OCI-LY7 (cell line): ENCODE data around the gene UBE2E1. TPM values are rescaled to one million over a fixed set of nuclear protein-coding genes. Genes with fewer than 3 reads are reported as not detected.
"Not testable (repeated sequence)": the region's sequence is repeated elsewhere in the genome, so short reads cannot be mapped to it uniquely, and the experiment has no call there.

Experiments used
- BruUV-seq: library from RNA; stranded (reverse); fragments of 400-500 nt; replicated peaks from 2 replicates; lab custom pipeline; 2021; lab: Mats Ljungman, UMichigan
- CTCF ChIA-PET: fragments of 300-600 bp; sonication (Branson Sonifier 250); formaldehyde crosslinking; loops from one replicate; lab custom pipeline; 2022; ENCODE audit warnings: antibody characterized with exemption; ENCODE audit not compliant: unreplicated experiment; lab: Charles Lee
- POLR2A ChIA-PET: fragments of 300-600 bp; sonication (Branson Sonifier 250); formaldehyde crosslinking; loops from one replicate; lab custom pipeline; 2022; ENCODE audit warnings: antibody characterized with exemption; lab: Charles Lee
- DNase-seq: peaks from one replicate; pipeline ENCODE4 v3.0.0-alpha.2; 2015; ENCODE audit warnings: low spot score
- H2AFZ ChIP-seq: fragments of 200-600 bp; sonication (generic), shearing (Covaris generic); 2 replicates; pipeline ENCODE4 v1.6.1; 2014; ENCODE audit warnings: mild to moderate bottlenecking, antibody characterized with exemption, low read length, moderate library complexity
- H3K27ac ChIP-seq: fragments of 200-600 bp; sonication (generic); 2 replicates; pipeline ENCODE4 v1.5.1; 2014; ENCODE audit warnings: mixed run types, low read depth, mild to moderate bottlenecking, moderate library complexity, low read length, inconsistent platforms; ENCODE audit not compliant: poor library complexity, severe bottlenecking
- H3K36me3 ChIP-seq: fragments of 200-600 bp; sonication (generic); 2 replicates; pipeline ENCODE4 v1.6.1; 2014; ENCODE audit warnings: mild to moderate bottlenecking, antibody characterized with exemption, low read length, moderate library complexity, mixed read lengths; ENCODE audit not compliant: insufficient read depth
- H3K4me1 ChIP-seq: fragments of 200-600 bp; sonication (generic); 2 replicates; pipeline ENCODE4 v1.5.1; 2014; ENCODE audit warnings: mild to moderate bottlenecking, low read length; ENCODE audit not compliant: insufficient read depth, poor library complexity, severe bottlenecking
- H3K4me2 ChIP-seq: fragments of 200-600 bp; sonication (generic); 2 replicates; pipeline ENCODE4 v1.6.1; 2014; ENCODE audit warnings: mild to moderate bottlenecking, low read length
- H3K4me3 ChIP-seq: fragments of 200-600 bp; sonication (generic); 2 replicates; pipeline ENCODE4 v1.5.1; 2014; ENCODE audit warnings: mild to moderate bottlenecking, low read depth, low read length; ENCODE audit not compliant: poor library complexity, severe bottlenecking
- H3K79me2 ChIP-seq: fragments of 200-600 bp; sonication (generic); 2 replicates; pipeline ENCODE4 v1.6.1; 2016; ENCODE audit warnings: low read depth, mild to moderate bottlenecking, low read length, moderate library complexity, mixed read lengths; ENCODE audit not compliant: insufficient read depth
- H3K9me2 ChIP-seq: fragments of 200-600 bp; sonication (generic); 2 replicates; pipeline ENCODE4 v1.6.1; 2016; ENCODE audit warnings: mild to moderate bottlenecking, low read length, mixed read lengths; ENCODE audit not compliant: insufficient read depth
- H3K9me3 ChIP-seq: fragments of 200-600 bp; sonication (generic); 2 replicates; pipeline ENCODE4 v1.6.1; 2014; ENCODE audit warnings: mild to moderate bottlenecking, mixed run types, low read length, mixed read lengths
- H4K20me1 ChIP-seq: fragments of 200-600 bp; sonication (generic); 2 replicates; pipeline ENCODE4 v1.6.1; 2014; ENCODE audit warnings: mild to moderate bottlenecking, antibody characterized with exemption, low read length, moderate library complexity, mixed read lengths; ENCODE audit not compliant: insufficient read depth
- CTCF ChIP-seq: fragments of 200-600 bp; sonication (generic); conservative IDR thresholded peaks from 2 replicates; pipeline ENCODE4 v1.5.1; 2014; ENCODE audit warnings: mild to moderate bottlenecking, antibody characterized with exemption, low read length, moderate library complexity, mixed read lengths
- EZH2phosphoT487 ChIP-seq: fragments of 200-600 bp; sonication (generic); IDR thresholded peaks from 2 replicates; pipeline ENCODE4 v1.6.1; 2018; ENCODE audit warnings: low read depth, borderline replicate concordance, mild to moderate bottlenecking, mixed run types, antibody characterized with exemption, low read length, moderate library complexity, mixed read lengths
- intact Hi-C: fragments of 100-400 bp; cut with micrococcal nuclease; formaldehyde crosslinking; loops from one replicate; pipeline ENCODE4 v1.10.0; 2022; ENCODE audit not compliant: unreplicated experiment
- total RNA-seq, 2 experiments: library from RNA; depleted of rRNA in 1 of 2; stranded (reverse); fragments of >200 nt in 1 of 2; shearing (Covaris generic) in 1 of 2; gene quantifications; 2 replicates each; pipeline ENCODE4 v1.2.3, GENCODE V29; 2014 to 2022

Gene UBE2E1
- total RNA-seq, 2 experiments from 2014 or later, result 126 to 142 TPM

GRCh38 chr3:23877329-23877980 is 71.7 kb downstream of the UBE2E1 start:
- no peak for DNase-seq
- peaks cover 9% of the 10 kb centered on the region; the same call in 1 of the 2 replicates for H3K79me2 ChIP-seq
- intact Hi-C loops, result no loop called here
- no peak overlapping the region for H3K4me2 ChIP-seq
- no peaks in the 10 kb centered on the region for H3K9me2 ChIP-seq
- no peak for TF ChIP-seq CTCF
- TF ChIP-seq EZH2phosphoT487, result no peak
- ChIA-PET CTCF (interaction anchor here (1.1 kb wide), 1 partner anchor 31 kb away, joined by 5 read pairs; no protein-coding TSS in a partner anchor), POLR2A (interaction anchor here (0.7 to 1.5 kb wide), 4 partner anchors 11 to 29 kb away, joined by 3 to 7 read pairs (median 4); no protein-coding TSS in a partner anchor)
- H2AFZ ChIP-seq, result no peak overlapping the region
- H3K4me3 ChIP-seq, result no peak overlapping the region
- H3K36me3 ChIP-seq, result peaks cover 24% of the 10 kb centered on the region
- no peaks in the 10 kb centered on the region for H3K9me3 ChIP-seq
- no TSS peak for BruUV-seq
- no peaks in the 10 kb centered on the region for H4K20me1 ChIP-seq
- H3K4me1 ChIP-seq, result no peaks in the 10 kb centered on the region
- H3K27ac ChIP-seq, result no peak overlapping the region

- Histone ChIP-seq H4K20me1 (no peaks in the 10 kb centered on the region), H3K9me3 (no peaks in the 10 kb centered on the region), H3K4me1 (no peaks in the 10 kb centered on the region), H3K9me2 (no peaks in the 10 kb centered on the region), H3K27ac (no peak overlapping the region), H3K36me3 (peaks cover 26% of the 10 kb centered on the region), H2AFZ (no peak overlapping the region), H3K4me3 (no peak overlapping the region), H3K4me2 (no peak overlapping the region), H3K79me2 (peaks cover 9% of the 10 kb centered on the region; the same call in 1 of the 2 replicates)
- no peak for DNase-seq
- ChIA-PET CTCF (no interaction called here), POLR2A (interaction anchor here (0.6 to 1.3 kb wide), 4 partner anchors 9 to 37 kb away, joined by 3 to 7 read pairs (median 4); no protein-coding TSS in a partner anchor)
- TF ChIP-seq EZH2phosphoT487 (no peak), CTCF (no peak)
- no TSS peak for BruUV-seq
- intact Hi-C loops, result no loop called here
Measured at GRCh38 chr3:23879485-23879884, 73.7 kb downstream of the UBE2E1 start.

- Histone ChIP-seq H3K9me2 (no peaks in the 10 kb centered on the region), H2AFZ (no peak overlapping the region), H3K4me1 (no peaks in the 10 kb centered on the region), H3K27ac (no peak overlapping the region), H3K9me3 (no peaks in the 10 kb centered on the region), H3K4me2 (no peak overlapping the region), H3K36me3 (peaks cover 26% of the 10 kb centered on the region), H4K20me1 (no peaks in the 10 kb centered on the region), H3K4me3 (no peak overlapping the region), H3K79me2 (no peaks in the 10 kb centered on the region; the same call in 1 of the 2 replicates)
- CTCF ChIA-PET, result no interaction called here
- intact Hi-C loops, result no loop called here
- POLR2A ChIA-PET, result interaction anchor here (1.3 kb wide), 1 partner anchor 8 kb away, joined by 4 read pairs; no protein-coding TSS in a partner anchor
- no peak for DNase-seq
- TF ChIP-seq CTCF (no peak), EZH2phosphoT487 (no peak)
- BruUV-seq, result no TSS peak
Measured at GRCh38 chr3:23880703-23881339, 75.1 kb downstream of the UBE2E1 start.

- H3K9me2 ChIP-seq, H3K79me2 ChIP-seq, H3K27ac ChIP-seq, H3K9me3 ChIP-seq, H2AFZ ChIP-seq, H3K4me3 ChIP-seq, H3K4me2 ChIP-seq, intact Hi-C loops, DNase-seq, BruUV-seq, H3K4me1 ChIP-seq, H4K20me1 ChIP-seq: not testable (repeated sequence)
- POLR2A ChIA-PET, result interaction anchor here (1.3 kb wide), 1 partner anchor 9 kb away, joined by 6 read pairs; no protein-coding TSS in a partner anchor
- H3K36me3 ChIP-seq, result peaks cover 26% of the 10 kb centered on the region
- CTCF ChIA-PET, result interaction anchor here (0.7 kb wide), 1 partner anchor 10 kb away, joined by 3 read pairs; no protein-coding TSS in a partner anchor
Measured at GRCh38 chr3:23881993-23882392, 76.2 kb downstream of the UBE2E1 start.
